ENCODE results near the gene TH. TPM values are rescaled to one million over a fixed set of nuclear protein-coding genes. Genes with fewer than 3 reads are reported as not detected.

TH gene
- total RNA-seq: not detected in 2 replicates

DNA sequence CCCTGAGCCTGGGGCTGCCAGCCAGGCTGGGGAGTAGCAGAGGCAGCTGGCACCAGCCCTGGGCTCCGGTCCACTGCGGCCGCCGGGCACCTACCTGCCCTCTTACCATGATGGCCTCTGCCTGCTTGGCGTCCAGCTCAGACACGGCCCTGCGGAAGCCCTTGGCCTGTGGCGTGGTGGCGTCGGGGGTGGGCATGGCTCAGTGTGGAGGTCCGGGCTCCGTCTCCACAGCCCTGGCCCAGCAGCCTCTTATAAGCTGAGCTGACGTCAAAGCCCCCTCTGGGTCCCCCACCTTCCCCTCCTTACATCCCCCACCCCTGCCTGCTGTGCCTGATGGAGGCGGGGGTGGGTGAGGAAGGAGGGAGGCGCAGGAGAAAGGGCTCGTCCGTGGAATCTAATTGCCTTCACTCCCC, at the start of gene TH:
Gene TH, minus strand, starts transcription at position 225 of the 413 bp plus-strand sequence. Its CDS starts 29 bp downstream, at position 196.

DNA sequence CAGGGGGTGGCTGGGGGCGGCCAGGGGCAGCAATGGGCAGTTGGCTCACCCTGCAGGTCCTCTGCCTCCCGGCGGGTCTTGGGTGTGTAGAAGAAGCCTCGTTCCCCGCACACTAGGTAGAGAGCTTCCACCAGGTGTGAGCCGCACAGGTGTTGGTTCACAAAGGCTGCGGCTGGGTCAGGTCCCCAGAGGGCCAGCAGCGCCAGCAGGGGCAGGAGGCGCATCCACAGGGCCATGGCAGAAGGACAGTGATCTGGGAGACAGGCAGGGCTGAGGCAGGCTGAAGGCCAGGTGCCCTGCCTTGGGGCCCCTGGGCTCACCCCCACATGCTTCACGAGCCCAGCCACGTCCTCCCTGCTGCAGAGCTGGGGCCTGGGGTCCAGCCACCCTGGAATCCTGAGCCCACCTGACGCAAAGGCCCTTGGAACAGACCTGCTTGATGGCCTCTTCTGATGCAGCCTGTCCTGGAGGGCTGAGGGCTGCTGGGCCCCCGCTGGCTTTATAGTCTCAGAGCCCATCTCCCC, 10.8 kb downstream of the TH start, which contains the start of gene INS:
Gene INS, minus strand, starts transcription at position 474 of the 524 bp plus-strand sequence. Its CDS starts 238 bp downstream, at position 236.

DNA sequence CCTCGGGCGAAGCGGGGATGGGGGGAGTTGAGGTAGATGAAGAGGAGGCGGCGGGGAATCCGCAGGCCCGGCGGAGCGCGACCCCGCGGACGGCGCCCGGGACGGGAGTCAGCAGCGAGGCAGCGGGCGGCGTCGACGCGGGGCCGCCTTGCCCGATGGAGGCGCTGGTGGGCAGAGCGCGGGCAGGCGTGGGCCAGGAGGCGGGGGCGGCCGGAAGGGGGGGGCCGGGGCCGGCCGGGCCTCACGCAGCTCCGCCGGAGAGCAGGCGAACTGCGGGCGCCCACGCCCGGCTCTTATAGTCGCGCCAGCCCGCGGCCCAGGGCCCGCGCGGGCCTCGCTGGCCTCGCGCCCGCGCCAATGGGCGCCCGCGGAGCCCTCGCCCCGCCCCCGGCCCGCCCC, 32.5 kb downstream of the TH start, which contains the start of gene IGF2:
Gene IGF2, minus strand, starts transcription at position 267 of the 399 bp plus-strand sequence. CDS start 3,866 bp downstream, outside the sequence.

Other genes starting within 250 kb of the TH start
- 55.7 and 57.7 TPM in 2 replicates for gene MRPL23, start 224.5 kb downstream of the TH start, total RNA-seq
- 11.4 and 65.2 TPM in 2 replicates for gene H19, start 174.0 kb downstream of the TH start, total RNA-seq
- gene IGF2, start 32.4 kb downstream of the TH start, total RNA-seq: 0.07 and 0.10 TPM in 2 replicates
- not detected in 2 replicates for gene INS, start 10.6 kb downstream of the TH start, total RNA-seq
- not detected in 2 replicates for gene ASCL2, start 98.8 kb upstream of the TH start, total RNA-seq
- gene C11orf21, start 130.1 kb upstream of the TH start, total RNA-seq: 0.07 and 0.20 TPM in 2 replicates
- gene TSPAN32, start 130.2 kb upstream of the TH start, total RNA-seq: 0.46 TPM in 1 of 2 replicates, not detected in the other
- 624 and 818 TPM in 2 replicates for gene CD81, start 205.5 kb upstream of the TH start, total RNA-seq
- gene TSSC4, start 228.9 kb upstream of the TH start, total RNA-seq: 38.7 and 49.4 TPM in 2 replicates